ENCODE results near the gene C16orf87. TPM values are rescaled to one million over a fixed set of nuclear protein-coding genes. Genes with fewer than 3 reads are reported as not detected.

The C16orf87 gene
- total RNA-seq, 2 donors from 2014 or later, result 6.9 to 8.8 TPM

- Histone ChIP-seq H3K27ac (no peak overlapping the region), H3K27me3 (replicated peaks; ENCODE audit: insufficient read depth) (no peaks in the 10 kb centered on the region), H3K9me3 (no peaks in the 10 kb centered on the region), H3K36me3 (no peaks in the 10 kb centered on the region), H3K4me1 (ENCODE audit: control insufficient read depth in 1 of 2, low read depth in 2 of 2) (peaks cover 4 to 9% of the 10 kb centered on the region in 2 donors), H3K4me3 (no peak overlapping the region)
- DNase-seq (ENCODE audit: low spot score), result no peak
- no peak for TF ChIP-seq CTCF (IDR thresholded peaks at IDR 0.05)
- peak; percentile 15 for ATAC-seq (ENCODE audit: insufficient number of reproducible peaks, low FRiP score, low read depth)
Measured at GRCh38 chr16:46757339-46758050, 73.5 kb downstream of the C16orf87 start.

- TF ChIP-seq CTCF (IDR thresholded peaks at IDR 0.05), result no peak
- ATAC-seq (ENCODE audit: insufficient number of reproducible peaks, low FRiP score, low read depth) (no peak), DNase-seq (ENCODE audit: low spot score) (no peak)
- Histone ChIP-seq H3K27me3 (replicated peaks; ENCODE audit: insufficient read depth) (no peaks in the 10 kb centered on the region), H3K27ac (no peak overlapping the region), H3K9me3 (no peaks in the 10 kb centered on the region), H3K4me3 (no peak overlapping the region), H3K36me3 (no peaks in the 10 kb centered on the region), H3K4me1 (ENCODE audit: control insufficient read depth in 1 of 2, low read depth in 2 of 2) (peaks cover 4 to 9% of the 10 kb centered on the region in 2 donors)
Measured at GRCh38 chr16:46756772-46757171, 74.2 kb downstream of the C16orf87 start.

- Histone ChIP-seq H3K9me3 (no peaks in the 10 kb centered on the region), H3K27me3 (replicated peaks; ENCODE audit: insufficient read depth) (no peaks in the 10 kb centered on the region), H3K4me3 (no peak overlapping the region), H3K36me3 (no peaks in the 10 kb centered on the region), H3K27ac (no peak overlapping the region), H3K4me1 (ENCODE audit: control insufficient read depth in 1 of 2, low read depth in 2 of 2) (peaks cover 4 to 9% of the 10 kb centered on the region in 2 donors)
- no peak for TF ChIP-seq CTCF (IDR thresholded peaks at IDR 0.05)
- DNase-seq (ENCODE audit: low spot score) (no peak), ATAC-seq (ENCODE audit: insufficient number of reproducible peaks, low FRiP score, low read depth) (no peak)
Measured at GRCh38 chr16:46753015-46753414, 78.0 kb downstream of the C16orf87 start.

- Histone ChIP-seq H3K9me3 (no peaks in the 10 kb centered on the region), H3K4me1 (ENCODE audit: control insufficient read depth in 1 of 2, low read depth in 2 of 2) (no peaks in the 10 kb centered on the region), H3K27me3 (replicated peaks; ENCODE audit: insufficient read depth) (no peaks in the 10 kb centered on the region), H3K36me3 (no peaks in the 10 kb centered on the region), H3K27ac (no peak overlapping the region), H3K4me3 (no peak overlapping the region)
- DNase-seq (ENCODE audit: low spot score) (no peak), ATAC-seq (ENCODE audit: insufficient number of reproducible peaks, low FRiP score, low read depth) (no peak)
- no peak for TF ChIP-seq CTCF (IDR thresholded peaks at IDR 0.05)
Measured at GRCh38 chr16:46751381-46751780, 79.6 kb downstream of the C16orf87 start.

GRCh38 chr16:46748775-46749705, 81.9 kb downstream of the C16orf87 start:
- Histone ChIP-seq H3K9me3 (no peaks in the 10 kb centered on the region), H3K4me1 (ENCODE audit: control insufficient read depth in 1 of 2, low read depth in 2 of 2) (no peaks in the 10 kb centered on the region), H3K4me3 (no peak overlapping the region), H3K36me3 (no peaks in the 10 kb centered on the region), H3K27ac (no peak overlapping the region), H3K27me3 (replicated peaks; ENCODE audit: insufficient read depth) (no peaks in the 10 kb centered on the region)
- TF ChIP-seq CTCF (IDR thresholded peaks at IDR 0.05), result no peak
- no peak for DNase-seq (ENCODE audit: low spot score)
- no peak for ATAC-seq (ENCODE audit: insufficient number of reproducible peaks, low FRiP score, low read depth)
